Neuronal stem cell (in vitro differentiated cells): ENCODE data around the gene GPSM1.

Experiments used
- DNase-seq: peaks from one replicate; pipeline ENCODE4 v3.0.0-alpha.2; 2013; ENCODE audit warnings: low spot score
- H2AFZ ChIP-seq: one replicate; pipeline ENCODE4 v1.6.1; 2013; ENCODE audit warnings: mild to moderate bottlenecking, low read length, inconsistent platforms
- H2AK5ac ChIP-seq: 2 replicates; pipeline ENCODE4 v1.6.1; 2013; ENCODE audit warnings: low read depth, mild to moderate bottlenecking, inconsistent platforms, low read length, moderate library complexity, mixed read lengths
- H2BK120ac ChIP-seq: 2 replicates; pipeline ENCODE4 v1.6.1; 2013; ENCODE audit warnings: low read depth, mild to moderate bottlenecking, inconsistent platforms, low read length, moderate library complexity, mixed read lengths
- H2BK12ac ChIP-seq: one replicate; pipeline ENCODE4 v1.6.1; 2013; ENCODE audit warnings: low read length, inconsistent platforms
- H2BK15ac ChIP-seq: 2 replicates; pipeline ENCODE4 v1.6.1; 2013; ENCODE audit warnings: mild to moderate bottlenecking, low read length, inconsistent platforms, mixed read lengths
- H2BK5ac ChIP-seq: one replicate; pipeline ENCODE4 v1.6.1; 2013; ENCODE audit warnings: inconsistent platforms, mild to moderate bottlenecking, low read length, moderate library complexity
- H3K14ac ChIP-seq: one replicate; pipeline ENCODE4 v1.6.1; 2013; ENCODE audit warnings: low read length, inconsistent platforms
- H3K18ac ChIP-seq: 2 replicates; pipeline ENCODE4 v1.6.1; 2013; ENCODE audit warnings: low read length, inconsistent platforms
- H3K23ac ChIP-seq: 2 replicates; pipeline ENCODE4 v1.6.1; 2013; ENCODE audit warnings: low read depth, mild to moderate bottlenecking, mixed read lengths, low read length, inconsistent platforms; ENCODE audit not compliant: poor library complexity
- H3K27ac ChIP-seq: replicated peaks from 3 replicates; pipeline ENCODE4 v1.5.1; 2013; ENCODE audit warnings: low read length, inconsistent platforms
- H3K27me3 ChIP-seq, 3 experiments: 2 replicates each; pipeline ENCODE4 v1.6.1; 2013; ENCODE audit warnings: low read length in 3 of 3, mild to moderate bottlenecking in 2 of 3, inconsistent platforms in 1 of 3, low read depth in 1 of 3, mixed read lengths in 1 of 3, moderate library complexity in 1 of 3; ENCODE audit not compliant: control insufficient read depth in 3 of 3, insufficient read depth in 3 of 3
- H3K36me3 ChIP-seq, 2 donors: replicated peaks in 1 of 2; 2 replicates each; pipeline ENCODE4 v1.6.1; 2013; ENCODE audit warnings: low read length in 2 of 2; ENCODE audit not compliant: control insufficient read depth in 2 of 2, insufficient read depth in 2 of 2
- H3K4ac ChIP-seq: 2 replicates; pipeline ENCODE4 v1.6.1; 2013; ENCODE audit warnings: inconsistent platforms, mild to moderate bottlenecking, low read length, moderate library complexity
- H3K4me1 ChIP-seq, 2 donors: 1 replicate in 1 of 2; 2 replicates in 1 of 2; pipeline ENCODE4 v1.6.1; 2013; ENCODE audit warnings: low read length in 2 of 2, low read depth in 1 of 2; ENCODE audit not compliant: control insufficient read depth in 2 of 2, insufficient read depth in 1 of 2
- H3K4me2 ChIP-seq: one replicate; pipeline ENCODE4 v1.6.1; 2013; ENCODE audit warnings: mild to moderate bottlenecking, low read length, inconsistent platforms; ENCODE audit not compliant: insufficient read depth, poor library complexity, severe bottlenecking
- H3K4me3 ChIP-seq, 2 donors: 2 replicates each; pipeline ENCODE4 v1.5.1; 2013; ENCODE audit warnings: low read length in 2 of 2, mild to moderate bottlenecking in 2 of 2, inconsistent platforms in 1 of 2, moderate library complexity in 1 of 2
- H3K79me1 ChIP-seq: one replicate; pipeline ENCODE4 v1.6.1; 2013; ENCODE audit warnings: low read depth, mild to moderate bottlenecking, inconsistent platforms, low read length, moderate library complexity
- H3K9ac ChIP-seq: one replicate; pipeline ENCODE4 v1.6.1; 2013; ENCODE audit warnings: mild to moderate bottlenecking, low read depth, low read length, inconsistent platforms; ENCODE audit not compliant: poor library complexity
- H3K9me3 ChIP-seq, 2 donors: replicated peaks in 1 of 2; 2 replicates each; pipeline versions ENCODE3 to v1.6.1; 2013; ENCODE audit warnings: low read length in 2 of 2, mild to moderate bottlenecking in 2 of 2, inconsistent platforms in 1 of 2, low read depth in 1 of 2, mixed read lengths in 1 of 2, moderate library complexity in 1 of 2; ENCODE audit not compliant: control insufficient read depth in 2 of 2, insufficient read depth in 1 of 2
- H4K8ac ChIP-seq: one replicate; pipeline ENCODE4 v1.6.1; 2013; ENCODE audit warnings: low read depth, mild to moderate bottlenecking, inconsistent platforms, low read length, moderate library complexity
- H4K91ac ChIP-seq: one replicate; pipeline ENCODE4 v1.6.1; 2013; ENCODE audit warnings: low read length, low read depth, mild to moderate bottlenecking, inconsistent platforms; ENCODE audit not compliant: poor library complexity
- WGBS, 2 donors: extraction: QIAGEN DNeasy Blood & Tissue Kit; methylation state at CpG; one replicate each; pipeline ENCODE4 v1.1.7; 2013; ENCODE audit warnings: missing lambda C conversion rate in 2 of 2, mixed read lengths in 1 of 2; ENCODE audit not compliant: insufficient read length in 2 of 2, insufficient replicate concordance in 1 of 2; ENCODE audit errors: extremely low coverage in 2 of 2; 5-methylcytosine and 5-hydroxymethylcytosine counted together

Gene GPSM1

GRCh38 chr9:136379891-136380290 lies 52.6 kb downstream of the GPSM1 start:
- no peak overlapping the region for H4K8ac ChIP-seq
- H3K23ac ChIP-seq: no peak overlapping the region
- H3K27me3 ChIP-seq: no peaks in the 10 kb centered on the region
- H3K4me3 ChIP-seq: no peak overlapping the region
- H3K36me3 ChIP-seq: peaks cover 43 to 90% of the 10 kb centered on the region in 2 donors
- no peak overlapping the region for H2AK5ac ChIP-seq
- no peak overlapping the region for H3K14ac ChIP-seq
- no peak overlapping the region for H4K91ac ChIP-seq
- H3K4me2 ChIP-seq: no peak overlapping the region
- no peak for DNase-seq
- H3K27ac ChIP-seq: no peak overlapping the region
- H2AFZ ChIP-seq: no peak overlapping the region
- no CpG with 5 or more reads among the region's 11 CpGs for WGBS, 2 donors
- no peak overlapping the region for H2BK15ac ChIP-seq
- no peaks in the 10 kb centered on the region for H3K9me3 ChIP-seq
- no peak overlapping the region for H3K4ac ChIP-seq
- H3K18ac ChIP-seq: no peak overlapping the region
- H2BK120ac ChIP-seq: no peak overlapping the region
- no peak overlapping the region for H2BK5ac ChIP-seq
- H3K4me1 ChIP-seq: no peaks in the 10 kb centered on the region
- no peak overlapping the region for H3K9ac ChIP-seq
- no peak overlapping the region for H2BK12ac ChIP-seq
- no peaks in the 10 kb centered on the region for H3K79me1 ChIP-seq

- H3K4me3 ChIP-seq: no peak overlapping the region
- H3K18ac ChIP-seq: no peak overlapping the region
- no peak overlapping the region for H2BK15ac ChIP-seq
- H4K8ac ChIP-seq: no peak overlapping the region
- no peaks in the 10 kb centered on the region for H3K9me3 ChIP-seq
- H2BK120ac ChIP-seq: no peak overlapping the region
- H3K9ac ChIP-seq: no peak overlapping the region
- no CpG with 5 or more reads among the region's 17 CpGs for WGBS, 2 donors
- no peak overlapping the region for H2AK5ac ChIP-seq
- no peak overlapping the region for H3K14ac ChIP-seq
- no peak overlapping the region for H2BK12ac ChIP-seq
- no peak overlapping the region for H3K27ac ChIP-seq
- no peak overlapping the region for H3K4ac ChIP-seq
- DNase-seq: no peak
- H2AFZ ChIP-seq: no peak overlapping the region
- H3K4me1 ChIP-seq: no peaks in the 10 kb centered on the region
- no peak overlapping the region for H3K23ac ChIP-seq
- H3K79me1 ChIP-seq: no peaks in the 10 kb centered on the region
- H3K36me3 ChIP-seq: peaks cover 46 to 91% of the 10 kb centered on the region in 2 donors
- H4K91ac ChIP-seq: no peak overlapping the region
- H2BK5ac ChIP-seq: no peak overlapping the region
- H3K27me3 ChIP-seq: no peaks in the 10 kb centered on the region
- H3K4me2 ChIP-seq: no peak overlapping the region
Measured at GRCh38 chr9:136380381-136380780, 53.0 kb downstream of the GPSM1 start.

GRCh38 chr9:136381311-136381710 lies 54.0 kb downstream of the GPSM1 start:
- WGBS, 2 donors: no CpG with 5 or more reads among the region's 9 CpGs

GRCh38 chr9:136381966-136382513 lies 54.7 kb downstream of the GPSM1 start:
- Histone ChIP-seq H3K79me1 (no peaks in the 10 kb centered on the region), H3K23ac (peak overlapping the region; percentile 60), H2BK120ac (no peak overlapping the region), H2BK5ac (peak overlapping the region; percentile 22), H3K4ac (no peak overlapping the region), H3K14ac (no peak overlapping the region), H3K4me3 (no peak overlapping the region), H3K27ac (no peak overlapping the region), H2AFZ (no peak overlapping the region), H3K36me3 (peaks cover 45 to 90% of the 10 kb centered on the region in 2 donors), H2AK5ac (no peak overlapping the region), H2BK12ac (no peak overlapping the region), H4K8ac (no peak overlapping the region), H3K18ac (no peak overlapping the region), H3K27me3 (no peaks in the 10 kb centered on the region), H3K9ac (peak overlapping the region; percentile 3), H4K91ac (peak overlapping the region; percentile 1), H3K9me3 (no peaks in the 10 kb centered on the region), H3K4me2 (no peak overlapping the region), H3K4me1 (no peaks in the 10 kb centered on the region), H2BK15ac (no peak overlapping the region)
- DNase-seq: no peak
- no CpG with 5 or more reads among the region's 25 CpGs for WGBS, 2 donors

More at GRCh38 chr9:136381311-136381710, 54.0 kb downstream of the GPSM1 start:
- no peak overlapping the region for H3K4me2 ChIP-seq
- peaks cover 43 to 89% of the 10 kb centered on the region in 2 donors for H3K36me3 ChIP-seq
- DNase-seq: no peak
- H3K4me3 ChIP-seq: no peak overlapping the region
- no peak overlapping the region for H4K8ac ChIP-seq
- H3K9me3 ChIP-seq: no peaks in the 10 kb centered on the region
- H2AK5ac ChIP-seq: no peak overlapping the region
- H3K23ac ChIP-seq: no peak overlapping the region
- no peak overlapping the region for H3K27ac ChIP-seq
- no peak overlapping the region for H3K4ac ChIP-seq
- no peaks in the 10 kb centered on the region for H3K4me1 ChIP-seq
- no peak overlapping the region for H2BK12ac ChIP-seq
- H2BK15ac ChIP-seq: no peak overlapping the region
- no peak overlapping the region for H2BK120ac ChIP-seq
- H3K27me3 ChIP-seq: no peaks in the 10 kb centered on the region
- peak overlapping the region; percentile 22 for H2BK5ac ChIP-seq
- H3K9ac ChIP-seq: no peak overlapping the region
- H2AFZ ChIP-seq: no peak overlapping the region
- H3K14ac ChIP-seq: no peak overlapping the region
- H3K18ac ChIP-seq: no peak overlapping the region
- H4K91ac ChIP-seq: no peak overlapping the region
- no peaks in the 10 kb centered on the region for H3K79me1 ChIP-seq
